Measurements from ENCODE around the gene TMEM39B. TPM values are rescaled to one million over a fixed set of nuclear protein-coding genes. Genes with fewer than 3 reads are reported as not detected.
"Not testable (repeated sequence)": the region's sequence is repeated elsewhere in the genome, so short reads cannot be mapped to it uniquely, and the experiment has no call there.

Gene TMEM39B
- total RNA-seq, 1 donor from 2014 or later: 23.1 TPM

DNA sequence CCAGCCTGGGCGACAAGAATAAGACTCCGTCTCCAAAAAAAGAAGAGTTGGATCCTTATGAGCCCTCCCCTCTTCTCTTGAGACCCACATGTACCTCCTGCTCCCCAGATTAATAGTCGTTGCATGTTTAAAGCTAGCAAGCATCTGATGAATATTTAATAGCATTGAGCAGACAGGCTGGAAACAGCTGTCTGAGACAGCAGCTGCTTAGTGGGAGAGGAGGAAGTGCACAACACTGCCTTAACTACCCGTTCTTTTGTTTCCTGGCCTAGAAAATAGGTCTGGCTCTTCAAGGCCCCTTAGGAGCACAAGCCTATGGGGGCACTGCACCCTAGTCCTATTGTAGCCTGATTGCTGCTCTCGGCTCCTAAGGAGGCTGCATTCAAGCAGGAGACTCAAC is 17.3 kb upstream of the TMEM39B start:
- no peak for ATAC-seq (ENCODE audit: low read depth)
- H3K27me3 Mint-ChIP-seq: no peaks in the 10 kb centered on the region
- POLR2A ChIA-PET: no interaction called here
- DNase-seq: no peak
- no peak for TF ChIP-seq CTCF (IDR thresholded peaks at IDR 0.05)
- CTCF ChIA-PET: interaction anchor here (1.4 kb wide), 1 partner anchor 8 kb away, joined by 5 read pairs; no protein-coding TSS in a partner anchor
- H3K27ac Mint-ChIP-seq: no peak overlapping the region
- H3K36me3 Mint-ChIP-seq (ENCODE audit: low read depth): peaks cover 71% of the 10 kb centered on the region
- no peak overlapping the region for H3K4me3 Mint-ChIP-seq
- H3K9me3 Mint-ChIP-seq: no peaks in the 10 kb centered on the region
- H3K4me1 Mint-ChIP-seq: no peaks in the 10 kb centered on the region
- intact Hi-C loops (cut with micrococcal nuclease): no loop called here

DNA sequence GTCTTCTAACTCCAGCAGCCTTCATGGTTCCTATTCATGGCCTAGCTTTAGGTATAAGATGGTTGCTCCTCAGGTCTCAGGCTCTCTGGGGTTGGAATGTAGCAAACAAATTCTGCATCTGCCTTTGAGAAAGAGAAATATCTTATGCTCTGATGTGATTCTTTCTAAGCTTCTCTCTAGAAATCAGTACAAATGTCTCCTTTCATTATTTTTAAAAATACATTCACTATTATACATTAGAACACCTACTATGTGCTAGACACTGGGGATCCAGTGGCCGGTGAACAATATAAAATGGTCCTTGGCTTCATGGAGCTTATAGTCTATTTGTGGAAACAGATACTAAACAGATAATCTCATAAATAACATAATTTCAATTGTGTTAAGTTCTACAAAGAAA is 16.1 kb upstream of the TMEM39B start:
- ChIA-PET POLR2A (interaction anchor here (0.6 kb wide), 1 partner anchor 17 kb away, joined by 5 read pairs; the partner anchor contains the start of gene TMEM39B), CTCF (no interaction called here)
- Mint-ChIP-seq H3K9me3 (no peaks in the 10 kb centered on the region), H3K4me1 (no peaks in the 10 kb centered on the region), H3K36me3 (ENCODE audit: low read depth) (peaks cover 76% of the 10 kb centered on the region), H3K27ac (no peak overlapping the region), H3K27me3 (no peaks in the 10 kb centered on the region), H3K4me3 (no peak overlapping the region)
- DNase-seq (no peak), ATAC-seq (ENCODE audit: low read depth) (no peak)
- intact Hi-C loops (cut with micrococcal nuclease): no loop called here
- no peak for TF ChIP-seq CTCF (IDR thresholded peaks at IDR 0.05)

DNA sequence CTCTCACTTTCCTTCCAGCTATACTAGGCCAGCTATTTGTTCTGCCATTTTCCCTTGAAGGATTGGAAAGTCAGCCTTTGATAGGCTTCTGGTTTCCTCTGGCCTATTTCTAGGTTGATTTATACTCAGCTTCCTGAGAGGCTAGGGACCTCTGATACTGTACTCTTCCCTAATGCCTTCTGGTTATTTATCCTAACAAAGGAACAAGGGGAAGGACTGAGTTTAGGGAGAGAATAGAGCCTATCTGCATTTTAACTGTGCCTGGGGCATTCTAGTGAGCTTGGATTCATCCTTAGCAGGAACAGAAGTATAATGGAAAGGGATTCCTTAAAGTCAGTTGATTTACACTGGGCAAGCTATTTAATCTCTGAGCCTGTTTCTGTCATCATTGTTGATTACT is 11.8 kb upstream of the TMEM39B start:
- no peak for TF ChIP-seq CTCF (IDR thresholded peaks at IDR 0.05)
- POLR2A ChIA-PET: interaction anchor here (0.5 to 2.6 kb wide), 3 partner anchors 12 to 232 kb away, joined by 3 to 9 read pairs (median 6); partner anchors contain the start of genes KPNA6 and TMEM39B
- Mint-ChIP-seq H3K9me3 (no peaks in the 10 kb centered on the region), H3K4me3 (no peak overlapping the region), H3K36me3 (ENCODE audit: low read depth) (peaks cover 48% of the 10 kb centered on the region), H3K4me1 (no peaks in the 10 kb centered on the region), H3K27me3 (no peaks in the 10 kb centered on the region), H3K27ac (peak overlapping the region; percentile 50)
- intact Hi-C loops (cut with micrococcal nuclease): loop anchor here (5.0 kb wide), 1 partner anchor 351 kb away; no protein-coding TSS in a partner anchor
- CTCF ChIA-PET: no interaction called here
- DNase-seq: no peak
- no peak for ATAC-seq (ENCODE audit: low read depth)

- Mint-ChIP-seq H3K4me3 (no peak overlapping the region), H3K9me3 (no peaks in the 10 kb centered on the region), H3K36me3 (ENCODE audit: low read depth) (peaks cover 39% of the 10 kb centered on the region), H3K27me3 (no peaks in the 10 kb centered on the region), H3K27ac (peak overlapping the region; percentile 12), H3K4me1 (peaks cover 9% of the 10 kb centered on the region)
- DNase-seq: no peak
- ATAC-seq (ENCODE audit: low read depth): no peak
- TF ChIP-seq CTCF (IDR thresholded peaks at IDR 0.05): no peak
- CTCF ChIA-PET: interaction anchor here (1.0 to 2.3 kb wide), 9 partner anchors 8 to 300 kb away, joined by 3 to 12 read pairs (median 5); no protein-coding TSS in a partner anchor
- intact Hi-C loops (cut with micrococcal nuclease): loop anchor here (1.0 to 5.0 kb wide), 4 partner anchors 274 to 399 kb away; no protein-coding TSS in a partner anchor
- POLR2A ChIA-PET: interaction anchor here (0.5 to 1.4 kb wide), 3 partner anchors 10 to 1240 kb away, joined by 3 to 12 read pairs (median 4); partner anchors contain the start of gene TMEM39B
These were observed 9.9 kb upstream of the TMEM39B start for GRCh38 chr1:32062867-32063230.

GRCh38 chr1:32063261-32063681 is 9.5 kb upstream of the TMEM39B start:
- ChIA-PET POLR2A (interaction anchor here (0.5 to 1.4 kb wide), 3 partner anchors 9 to 1240 kb away, joined by 3 to 12 read pairs (median 4); partner anchors contain the start of gene TMEM39B), CTCF (interaction anchor here (1.0 to 2.3 kb wide), 9 partner anchors 8 to 300 kb away, joined by 3 to 12 read pairs (median 5); no protein-coding TSS in a partner anchor)
- Mint-ChIP-seq H3K27me3 (no peaks in the 10 kb centered on the region), H3K27ac (no peak overlapping the region), H3K4me3 (no peak overlapping the region), H3K9me3 (no peaks in the 10 kb centered on the region), H3K4me1 (peaks cover 9% of the 10 kb centered on the region), H3K36me3 (ENCODE audit: low read depth) (peaks cover 36% of the 10 kb centered on the region)
- ATAC-seq (ENCODE audit: low read depth): peak; percentile 75
- no peak for TF ChIP-seq CTCF (IDR thresholded peaks at IDR 0.05)
- intact Hi-C loops (cut with micrococcal nuclease): loop anchor here (1.0 to 5.0 kb wide), 4 partner anchors 274 to 399 kb away; no protein-coding TSS in a partner anchor
- no peak for DNase-seq

GRCh38 chr1:32065613-32066488 is 6.9 kb upstream of the TMEM39B start:
- H3K27me3 Mint-ChIP-seq; ATAC-seq (ENCODE audit: low read depth); H3K4me1 Mint-ChIP-seq; H3K9me3 Mint-ChIP-seq; intact Hi-C loops (cut with micrococcal nuclease); H3K4me3 Mint-ChIP-seq; H3K27ac Mint-ChIP-seq; DNase-seq: not testable (repeated sequence)
- ChIA-PET CTCF (interaction anchor here (1.3 kb wide), 1 partner anchor 102 kb away, joined by 3 read pairs; no protein-coding TSS in a partner anchor), POLR2A (interaction anchor here (0.6 to 1.0 kb wide), 6 partner anchors 15 to 495 kb away, joined by 3 to 6 read pairs (median 5); no protein-coding TSS in a partner anchor)
- peaks cover 13% of the 10 kb centered on the region for H3K36me3 Mint-ChIP-seq (ENCODE audit: low read depth)
